ENCODE data around the gene GTPBP6. TPM values are rescaled to one million over a fixed set of nuclear protein-coding genes. Genes with fewer than 3 reads are reported as not detected.

The GTPBP6 gene
- total RNA-seq, 1 experiment from 2014 or later, result 48.9 TPM

GRCh38 chrX:346034-346813 lies 27.6 kb upstream of the GTPBP6 start:
- Histone ChIP-seq H3K27me3 (ENCODE audit: control insufficient read depth, insufficient read depth, low read length) (no peaks in the 10 kb centered on the region), H3K4me3 (ENCODE audit: insufficient read depth, low read depth, low read length) (no peak overlapping the region), H3K36me3 (replicated peaks; ENCODE audit: control insufficient read depth, insufficient read depth, low read length) (no peaks in the 10 kb centered on the region; the same call in 1 of the 2 replicates)
- peak; percentile 80 for DNase-seq

- no peak overlapping the region for H3K4me3 ChIP-seq (ENCODE audit: insufficient read depth, low read depth, low read length)
- H3K36me3 ChIP-seq (replicated peaks; ENCODE audit: control insufficient read depth, insufficient read depth, low read length), result no peaks in the 10 kb centered on the region; the same call in 1 of the 2 replicates
- DNase-seq, result no peak
- H3K27me3 ChIP-seq (ENCODE audit: control insufficient read depth, insufficient read depth, low read length), result no peaks in the 10 kb centered on the region
Observed at GRCh38 chrX:345020-345925, 26.7 kb upstream of the GTPBP6 start.

- H3K27me3 ChIP-seq (ENCODE audit: control insufficient read depth, insufficient read depth, low read length), result no peaks in the 10 kb centered on the region
- DNase-seq, result no peak
- no peaks in the 10 kb centered on the region; the same call in 1 of the 2 replicates for H3K36me3 ChIP-seq (replicated peaks; ENCODE audit: control insufficient read depth, insufficient read depth, low read length)
- H3K4me3 ChIP-seq (ENCODE audit: insufficient read depth, low read depth, low read length), result no peak overlapping the region
Observed at GRCh38 chrX:344371-344901, 25.8 kb upstream of the GTPBP6 start.

- DNase-seq, result no peak
- no peak overlapping the region for H3K4me3 ChIP-seq (ENCODE audit: insufficient read depth, low read depth, low read length)
- no peaks in the 10 kb centered on the region for H3K27me3 ChIP-seq (ENCODE audit: control insufficient read depth, insufficient read depth, low read length)
- peaks cover 4% of the 10 kb centered on the region for H3K36me3 ChIP-seq (replicated peaks; ENCODE audit: control insufficient read depth, insufficient read depth, low read length)
Observed at GRCh38 chrX:341541-342101, 23.0 kb upstream of the GTPBP6 start.

- H3K27me3 ChIP-seq (ENCODE audit: control insufficient read depth, insufficient read depth, low read length), result no peaks in the 10 kb centered on the region
- no peak overlapping the region for H3K4me3 ChIP-seq (ENCODE audit: insufficient read depth, low read depth, low read length)
- peaks cover 4% of the 10 kb centered on the region for H3K36me3 ChIP-seq (replicated peaks; ENCODE audit: control insufficient read depth, insufficient read depth, low read length)
- no peak for DNase-seq
Observed at GRCh38 chrX:340641-341423, 22.2 kb upstream of the GTPBP6 start.

- no peak for DNase-seq
- H3K36me3 ChIP-seq (replicated peaks; ENCODE audit: control insufficient read depth, insufficient read depth, low read length), result peaks cover 4% of the 10 kb centered on the region
- H3K4me3 ChIP-seq (ENCODE audit: insufficient read depth, low read depth, low read length), result no peak overlapping the region
- no peaks in the 10 kb centered on the region for H3K27me3 ChIP-seq (ENCODE audit: control insufficient read depth, insufficient read depth, low read length)
Observed at GRCh38 chrX:340121-340520, 21.5 kb upstream of the GTPBP6 start.

- peak; percentile 73 for DNase-seq
- Histone ChIP-seq H3K27me3 (ENCODE audit: control insufficient read depth, insufficient read depth, low read length) (no peaks in the 10 kb centered on the region), H3K4me3 (ENCODE audit: insufficient read depth, low read depth, low read length) (no peak overlapping the region), H3K36me3 (replicated peaks; ENCODE audit: control insufficient read depth, insufficient read depth, low read length) (peaks cover 4% of the 10 kb centered on the region; the same call in 1 of the 2 replicates)
Observed at GRCh38 chrX:338836-339400, 20.3 kb upstream of the GTPBP6 start.

GRCh38 chrX:338281-338835 lies 19.8 kb upstream of the GTPBP6 start:
- Histone ChIP-seq H3K36me3 (replicated peaks; ENCODE audit: control insufficient read depth, insufficient read depth, low read length) (peaks cover 4% of the 10 kb centered on the region), H3K4me3 (ENCODE audit: insufficient read depth, low read depth, low read length) (no peak overlapping the region), H3K27me3 (ENCODE audit: control insufficient read depth, insufficient read depth, low read length) (no peaks in the 10 kb centered on the region)
- DNase-seq, result no peak

- DNase-seq, result no peak
- Histone ChIP-seq H3K4me3 (ENCODE audit: insufficient read depth, low read depth, low read length) (no peak overlapping the region), H3K36me3 (replicated peaks; ENCODE audit: control insufficient read depth, insufficient read depth, low read length) (peaks cover 4% of the 10 kb centered on the region), H3K27me3 (ENCODE audit: control insufficient read depth, insufficient read depth, low read length) (no peaks in the 10 kb centered on the region)
Observed at GRCh38 chrX:337331-337831, 18.8 kb upstream of the GTPBP6 start.

- Histone ChIP-seq H3K4me3 (ENCODE audit: insufficient read depth, low read depth, low read length) (no peak overlapping the region), H3K27me3 (ENCODE audit: control insufficient read depth, insufficient read depth, low read length) (peaks cover 3% of the 10 kb centered on the region; the same call in 1 of the 2 replicates), H3K36me3 (replicated peaks; ENCODE audit: control insufficient read depth, insufficient read depth, low read length) (peaks cover 4% of the 10 kb centered on the region)
- no peak for DNase-seq
Observed at GRCh38 chrX:336227-336626, 17.6 kb upstream of the GTPBP6 start.

GRCh38 chrX:335758-336155 lies 17.2 kb upstream of the GTPBP6 start:
- peaks cover 4% of the 10 kb centered on the region for H3K36me3 ChIP-seq (replicated peaks; ENCODE audit: control insufficient read depth, insufficient read depth, low read length)
- H3K4me3 ChIP-seq (ENCODE audit: insufficient read depth, low read depth, low read length), result no peak overlapping the region
- peaks cover 5% of the 10 kb centered on the region; the same call in 1 of the 2 replicates for H3K27me3 ChIP-seq (ENCODE audit: control insufficient read depth, insufficient read depth, low read length)
- DNase-seq, result no peak

- no peak for DNase-seq
- H3K36me3 ChIP-seq (replicated peaks; ENCODE audit: control insufficient read depth, insufficient read depth, low read length), result peaks cover 4% of the 10 kb centered on the region
- peaks cover 5% of the 10 kb centered on the region; the same call in 1 of the 2 replicates for H3K27me3 ChIP-seq (ENCODE audit: control insufficient read depth, insufficient read depth, low read length)
- no peak overlapping the region for H3K4me3 ChIP-seq (ENCODE audit: insufficient read depth, low read depth, low read length)
Observed at GRCh38 chrX:334971-335757, 16.6 kb upstream of the GTPBP6 start.
